Ovary (tissue), 9 donors: ENCODE measurements around the gene GNG14. TPM values are rescaled to one million over a fixed set of nuclear protein-coding genes. Genes with fewer than 3 reads are reported as not detected.
A peak's percentile ranks its signal among the peaks of the same experiment; 100 is the strongest.

Source experiments
- DNase-seq, 5 donors: peaks; one replicate each; pipeline ENCODE4 v3.0.0-alpha.2; 2019 to 2020
- H3K27ac ChIP-seq, 2 donors: fragments of 200-600 bp; one replicate each; pipeline versions ENCODE4 v1.5.1 to v1.8.0; 2019 to 2022
- H3K27me3 ChIP-seq: fragments of 200-600 bp; one replicate; pipeline ENCODE4 v1.8.0; 2022
- H3K36me3 ChIP-seq: fragments of 200-600 bp; sonication (generic); one replicate; pipeline ENCODE4 v1.5.1; 2019
- H3K4me1 ChIP-seq: one replicate; pipeline ENCODE4 v1.8.1; 2013; ENCODE audit warnings: mild to moderate bottlenecking, moderate library complexity; ENCODE audit not compliant: insufficient read depth
- H3K4me3 ChIP-seq: fragments of 200-600 bp; sonication (generic); one replicate; pipeline ENCODE4 v1.5.1; 2017
- H3K9me3 ChIP-seq, 2 donors: fragments of 200-600 bp in 1 of 2; sonication (generic) in 1 of 2; one replicate each; pipeline versions ENCODE4 v1.5.1 to v1.8.1; 2013 to 2019; ENCODE audit warnings: mild to moderate bottlenecking in 1 of 2, moderate library complexity in 1 of 2
- EP300 ChIP-seq: sonication (generic); formaldehyde crosslinking; IDR thresholded peaks from one replicate; pipeline ENCODE4 v1.6.1; 2017; ENCODE audit warnings: antibody characterized with exemption
- POLR2A ChIP-seq: fragments of 450-650 bp; IDR thresholded peaks from one replicate; pipeline ENCODE4 v1.6.1; 2017; ENCODE audit warnings: antibody characterized with exemption, mild to moderate bottlenecking, moderate library complexity
- WGBS, 3 donors: extraction: QIAGEN DNeasy Blood & Tissue Kit in 1 of 3; methylation state at CpG; one replicate each; pipeline versions ENCODE4 v1.1.5 to v1.1.7; 2013 to 2017; 5-methylcytosine and 5-hydroxymethylcytosine counted together
- intact Hi-C, 4 donors: fragments of 100-400 bp; cut with DNase I; formaldehyde crosslinking; loops; one replicate each; pipeline versions ENCODE4 v1.11.0 to v1.15.1; 2022 to 2023
- polyA plus RNA-seq, 2 donors: library from polyadenylated mRNA; stranded (reverse); fragments of 200-250 nt in 1 of 2; fragments of 350-450 nt in 1 of 2; fragmentation: Illumina TruSeq in 1 of 2; extraction: RNeasy Lipid Tissue Mini Kit (QIAGEN cat#74804) in 1 of 2; gene quantifications; one replicate each; pipeline ENCODE4 v1.2.3, GENCODE V29; 2013 to 2014
- total RNA-seq, 7 donors: library from RNA; depleted of rRNA in 2 of 7; stranded (reverse); fragments of >200 nt in 2 of 7; fragmentation: NEBNext Ultra II Directional in 3 of 7; extraction: Animal tissue kit (Norgen Biotek cat#: 25700) in 3 of 7; gene quantifications; one replicate each; pipeline versions ENCODE4 v1.1.0 to v1.2.4, GENCODE V29; 2016 to 2023
- TF ChIP-seq, protein P1 (sequence below), 3 donors: fragments of 450-650 bp in 2 of 3; fragments of 200-600 bp in 1 of 3; IDR thresholded peaks; one replicate each; pipeline versions ENCODE4 v1.5.1 to v1.8.0; 2016 to 2022; ENCODE audit warnings: antibody characterized with exemption in 3 of 3, mild to moderate bottlenecking in 1 of 3
- donor health status: DM: no; HTN: no; CAD: no; lungs with moderate emphysema.
- donor health status: DM: no; HTN: no; CAD: no.
- donor health status: Bipolar disorder and iron deficiency.
- donor health status: DM: yes; HTN: yes; CAD: no.
- donor health status: DM: no; HTN: no; CAD: no.
- donor health status: DM: yes; HTN: yes; CAD: no.

The GNG14 gene
- total and polyA plus RNA-seq, 9 donors, result not detected

DNA sequence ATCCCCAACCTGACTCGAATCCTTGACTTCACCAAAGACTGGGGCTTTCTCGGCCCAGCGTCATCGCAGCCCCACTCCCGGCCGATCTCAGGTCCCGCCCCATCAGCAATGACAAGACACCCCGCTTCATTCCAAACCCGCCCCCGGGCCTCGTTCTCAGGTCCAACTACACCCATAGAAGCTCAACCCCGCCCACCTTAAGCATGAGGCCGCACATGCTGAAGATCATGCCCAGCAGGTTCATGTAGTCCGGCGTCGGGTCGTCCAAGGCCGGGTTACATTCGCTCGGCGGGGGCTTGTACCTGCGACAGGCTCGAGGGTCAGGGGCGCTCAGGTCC is 18.9 kb upstream of the GNG14 start:
- H3K27ac ChIP-seq, result peak overlapping the region; percentile 53 to 92
- TF ChIP-seq POLR2A, result no peak
- TF ChIP-seq, protein P1, sequence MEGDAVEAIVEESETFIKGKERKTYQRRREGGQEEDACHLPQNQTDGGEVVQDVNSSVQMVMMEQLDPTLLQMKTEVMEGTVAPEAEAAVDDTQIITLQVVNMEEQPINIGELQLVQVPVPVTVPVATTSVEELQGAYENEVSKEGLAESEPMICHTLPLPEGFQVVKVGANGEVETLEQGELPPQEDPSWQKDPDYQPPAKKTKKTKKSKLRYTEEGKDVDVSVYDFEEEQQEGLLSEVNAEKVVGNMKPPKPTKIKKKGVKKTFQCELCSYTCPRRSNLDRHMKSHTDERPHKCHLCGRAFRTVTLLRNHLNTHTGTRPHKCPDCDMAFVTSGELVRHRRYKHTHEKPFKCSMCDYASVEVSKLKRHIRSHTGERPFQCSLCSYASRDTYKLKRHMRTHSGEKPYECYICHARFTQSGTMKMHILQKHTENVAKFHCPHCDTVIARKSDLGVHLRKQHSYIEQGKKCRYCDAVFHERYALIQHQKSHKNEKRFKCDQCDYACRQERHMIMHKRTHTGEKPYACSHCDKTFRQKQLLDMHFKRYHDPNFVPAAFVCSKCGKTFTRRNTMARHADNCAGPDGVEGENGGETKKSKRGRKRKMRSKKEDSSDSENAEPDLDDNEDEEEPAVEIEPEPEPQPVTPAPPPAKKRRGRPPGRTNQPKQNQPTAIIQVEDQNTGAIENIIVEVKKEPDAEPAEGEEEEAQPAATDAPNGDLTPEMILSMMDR (IDR thresholded peaks at IDR 0.05), result no peak
- no peak for TF ChIP-seq EP300
- no peaks in the 10 kb centered on the region for H3K36me3 ChIP-seq
- no peaks in the 10 kb centered on the region for H3K9me3 ChIP-seq
- intact Hi-C loops, result loop anchor here in 1 of 4 donors (10.0 kb wide), 1 partner anchor 104 kb away; no protein-coding TSS in a partner anchor
- no peaks in the 10 kb centered on the region for H3K27me3 ChIP-seq
- H3K4me1 ChIP-seq, result peaks cover 12% of the 10 kb centered on the region
- H3K4me3 ChIP-seq, result peak overlapping the region; percentile 89
- 0 to 1% (median 0%) methylated on average over 24 of the region's 24 CpGs for WGBS, 3 donors
- peak in 2 of 5 donors; percentile 55 to 68 for DNase-seq

DNA sequence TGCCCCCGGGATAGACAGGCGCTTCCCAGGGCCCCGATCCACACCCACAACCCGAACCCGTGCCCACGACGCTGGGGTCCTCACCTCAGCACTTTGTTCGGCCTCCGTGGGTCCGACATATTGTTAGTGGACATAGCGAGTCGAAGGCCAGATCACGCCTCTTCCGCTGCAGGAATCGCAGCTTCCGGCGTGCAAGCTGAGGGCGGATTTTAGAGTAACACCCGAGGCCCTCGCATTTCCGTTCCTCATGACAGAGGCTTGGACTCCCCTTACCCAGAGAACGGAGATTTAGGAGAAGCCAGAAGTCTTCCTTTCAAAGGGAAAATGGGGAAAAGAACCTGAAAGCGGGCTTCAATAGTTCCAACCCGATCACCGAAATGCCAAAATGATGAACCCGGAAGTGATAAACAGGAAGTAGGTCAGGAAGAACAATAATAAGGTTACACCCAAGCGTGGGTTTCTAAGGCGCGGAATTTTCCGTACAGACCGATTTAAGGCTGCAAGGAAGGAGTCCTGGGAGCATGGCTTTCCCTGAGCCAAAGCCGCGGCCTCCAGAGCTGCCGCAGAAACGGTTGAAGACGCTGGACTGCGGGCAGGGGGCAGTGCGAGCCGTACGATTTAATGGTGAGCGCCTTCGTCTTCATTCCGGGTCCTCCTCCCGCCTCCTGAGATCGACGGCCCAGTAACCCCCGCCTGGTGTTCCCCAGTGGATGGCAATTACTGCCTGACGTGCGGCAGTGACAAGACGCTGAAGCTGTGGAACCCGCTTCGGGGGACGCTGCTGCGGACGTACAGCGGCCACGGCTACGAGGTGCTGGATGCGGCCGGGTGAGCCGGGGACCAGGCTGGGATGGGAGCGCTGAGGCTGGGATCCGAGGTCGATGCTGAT is 18.3 kb upstream of the GNG14 start:
- H3K36me3 ChIP-seq, result no peaks in the 10 kb centered on the region
- peak overlapping the region; percentile 53 to 92 for H3K27ac ChIP-seq
- 0% methylated on average over 64 of the region's 64 CpGs for WGBS, 3 donors
- no peaks in the 10 kb centered on the region for H3K27me3 ChIP-seq
- peak; percentile 77 to 85 (median 82) for DNase-seq
- peak overlapping the region; percentile 89 for H3K4me3 ChIP-seq
- TF ChIP-seq, protein P1 (IDR thresholded peaks at IDR 0.05), result no peak
- TF ChIP-seq EP300, result no peak
- peak; percentile 39 for TF ChIP-seq POLR2A
- intact Hi-C loops, result loop anchor here in 2 of 4 donors (10.0 kb wide), 2 partner anchors 95 to 105 kb away; no protein-coding TSS in a partner anchor
- peaks cover 12% of the 10 kb centered on the region for H3K4me1 ChIP-seq
- H3K9me3 ChIP-seq, result no peaks in the 10 kb centered on the region

DNA sequence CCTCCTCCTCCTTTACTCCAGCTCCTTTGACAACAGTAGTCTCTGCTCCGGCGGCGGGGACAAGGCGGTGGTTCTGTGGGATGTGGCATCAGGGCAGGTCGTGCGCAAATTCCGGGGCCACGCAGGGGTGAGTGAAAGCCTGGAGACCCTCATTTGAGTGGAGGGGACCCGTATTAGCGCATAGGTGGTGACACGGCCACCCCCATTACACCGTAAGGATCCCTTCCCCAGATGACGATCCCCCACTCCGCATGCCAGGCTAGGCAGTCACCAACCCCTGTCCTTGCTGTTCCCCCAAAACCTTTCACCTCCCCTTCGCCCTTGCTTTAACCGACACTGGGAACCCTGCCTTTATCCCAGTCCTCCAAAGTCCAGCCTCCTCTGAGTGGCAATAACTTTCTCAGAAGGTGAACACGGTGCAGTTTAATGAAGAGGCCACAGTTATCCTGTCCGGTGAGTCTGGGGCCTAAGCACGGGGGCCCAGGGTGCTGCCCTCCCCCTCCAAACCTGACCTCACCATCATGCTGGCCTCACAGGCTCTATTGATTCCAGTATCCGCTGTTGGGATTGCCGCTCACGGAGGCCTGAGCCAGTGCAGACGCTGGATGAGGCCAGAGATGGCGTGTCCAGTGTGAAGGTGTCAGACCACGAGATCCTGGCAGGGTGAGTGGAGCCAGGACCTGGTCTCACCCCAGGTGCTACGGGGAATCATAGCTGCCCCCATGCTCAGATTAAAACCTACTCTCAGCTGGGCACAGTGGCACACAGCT is 17.5 kb upstream of the GNG14 start:
- 29 to 37% (median 30%) methylated on average over 26 of the region's 26 CpGs for WGBS, 3 donors
- intact Hi-C loops, result loop anchor here in 1 of 4 donors (10.0 kb wide), 1 partner anchor 96 kb away; no protein-coding TSS in a partner anchor
- Histone ChIP-seq H3K27ac (peak overlapping the region; percentile 53 to 92), H3K27me3 (no peaks in the 10 kb centered on the region), H3K4me3 (peak overlapping the region; percentile 89), H3K9me3 (no peaks in the 10 kb centered on the region), H3K4me1 (peaks cover 12% of the 10 kb centered on the region), H3K36me3 (no peaks in the 10 kb centered on the region)
- TF ChIP-seq EP300 (no peak), POLR2A (no peak)
- TF ChIP-seq, protein P1 (IDR thresholded peaks at IDR 0.05), result no peak
- DNase-seq, result peak in 1 of 5 donors; percentile 30

DNA sequence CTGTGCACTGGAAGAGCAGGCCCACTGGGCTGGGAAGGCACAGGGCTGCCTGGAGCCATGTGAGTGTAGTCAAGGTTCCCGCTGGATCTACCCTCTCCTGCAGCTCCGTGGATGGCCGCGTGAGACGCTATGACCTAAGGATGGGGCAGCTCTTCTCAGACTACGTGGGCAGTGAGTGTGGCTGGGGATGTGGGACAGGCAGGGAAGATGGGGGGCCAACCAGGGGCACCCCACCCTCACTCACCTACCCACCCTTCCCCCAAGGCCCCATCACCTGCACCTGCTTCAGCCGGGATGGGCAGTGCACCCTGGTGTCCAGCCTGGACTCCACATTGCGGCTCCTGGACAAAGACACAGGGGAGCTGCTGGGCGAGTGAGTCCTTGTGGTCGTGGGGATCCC is 15.1 kb upstream of the GNG14 start:
- intact Hi-C loops, result loop anchor here in 1 of 4 donors (10.0 kb wide), 1 partner anchor 98 kb away; no protein-coding TSS in a partner anchor
- 56 to 77% (median 65%) methylated on average over 9 to 10 of the region's 10 CpGs for WGBS, 3 donors
- Histone ChIP-seq H3K9me3 (no peaks in the 10 kb centered on the region), H3K36me3 (no peaks in the 10 kb centered on the region), H3K27me3 (no peaks in the 10 kb centered on the region), H3K4me1 (peaks cover 9% of the 10 kb centered on the region), H3K27ac (no peak overlapping the region), H3K4me3 (no peak overlapping the region)
- TF ChIP-seq POLR2A (no peak), EP300 (no peak)
- TF ChIP-seq, protein P1 (IDR thresholded peaks at IDR 0.05), result no peak
- DNase-seq, result peak in 1 of 5 donors; percentile 19
